Measurements from ENCODE around the gene UTP11. TPM values are rescaled to one million over a fixed set of nuclear protein-coding genes. Genes with fewer than 3 reads are reported as not detected.

UTP11 gene
- total and polyA plus RNA-seq, 9 donors: 17.4 to 38.5 (median 29.7) TPM

DNA sequence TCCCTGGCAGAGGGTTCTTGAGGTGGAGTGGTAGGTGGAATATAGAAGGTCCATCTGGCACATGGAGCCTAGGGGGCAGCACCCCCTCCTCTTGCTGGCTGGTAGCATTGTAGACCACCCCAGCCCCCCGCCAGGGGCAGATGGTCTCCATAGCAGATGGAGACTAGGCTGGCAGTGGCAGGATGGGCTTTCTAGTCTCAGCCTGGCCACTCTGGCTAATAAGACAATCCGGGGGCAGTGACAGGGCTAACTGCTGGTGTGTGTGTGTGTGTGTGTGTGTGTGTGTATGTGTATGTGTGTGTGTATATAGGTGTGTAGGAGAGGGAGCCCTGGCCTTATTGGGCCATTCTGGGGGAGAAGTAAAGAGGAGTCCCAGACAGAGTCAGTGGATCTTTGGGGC is 16.1 kb downstream of the UTP11 start:
- H3K27ac ChIP-seq: no peak overlapping the region
- H3K36me3 ChIP-seq: no peaks in the 10 kb centered on the region
- no peak overlapping the region for H3K4me3 ChIP-seq
- H3K4me1 ChIP-seq (ENCODE audit: insufficient read depth): peaks cover 17% of the 10 kb centered on the region
- intact Hi-C loops (cut with DNase I): loop anchor here in 1 of 4 donors (5.0 kb wide), 1 partner anchor 41 kb away; no protein-coding TSS in a partner anchor
- WGBS, 3 donors: 59 to 64% (median 63%) methylated on average over 2 of the region's 2 CpGs
- no peaks in the 10 kb centered on the region for H3K9me3 ChIP-seq
- TF ChIP-seq, protein P1, sequence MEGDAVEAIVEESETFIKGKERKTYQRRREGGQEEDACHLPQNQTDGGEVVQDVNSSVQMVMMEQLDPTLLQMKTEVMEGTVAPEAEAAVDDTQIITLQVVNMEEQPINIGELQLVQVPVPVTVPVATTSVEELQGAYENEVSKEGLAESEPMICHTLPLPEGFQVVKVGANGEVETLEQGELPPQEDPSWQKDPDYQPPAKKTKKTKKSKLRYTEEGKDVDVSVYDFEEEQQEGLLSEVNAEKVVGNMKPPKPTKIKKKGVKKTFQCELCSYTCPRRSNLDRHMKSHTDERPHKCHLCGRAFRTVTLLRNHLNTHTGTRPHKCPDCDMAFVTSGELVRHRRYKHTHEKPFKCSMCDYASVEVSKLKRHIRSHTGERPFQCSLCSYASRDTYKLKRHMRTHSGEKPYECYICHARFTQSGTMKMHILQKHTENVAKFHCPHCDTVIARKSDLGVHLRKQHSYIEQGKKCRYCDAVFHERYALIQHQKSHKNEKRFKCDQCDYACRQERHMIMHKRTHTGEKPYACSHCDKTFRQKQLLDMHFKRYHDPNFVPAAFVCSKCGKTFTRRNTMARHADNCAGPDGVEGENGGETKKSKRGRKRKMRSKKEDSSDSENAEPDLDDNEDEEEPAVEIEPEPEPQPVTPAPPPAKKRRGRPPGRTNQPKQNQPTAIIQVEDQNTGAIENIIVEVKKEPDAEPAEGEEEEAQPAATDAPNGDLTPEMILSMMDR (IDR thresholded peaks at IDR 0.05): no peak
- TF ChIP-seq EP300 (IDR thresholded peaks at IDR 0.05) (no peak), POLR2A (IDR thresholded peaks at IDR 0.05) (no peak)
- DNase-seq: no peak
- no peaks in the 10 kb centered on the region for H3K27me3 ChIP-seq

GRCh38 chr1:38029081-38029681 is 16.6 kb downstream of the UTP11 start:
- Histone ChIP-seq H3K4me3 (no peak overlapping the region), H3K4me1 (ENCODE audit: insufficient read depth) (peaks cover 17% of the 10 kb centered on the region), H3K9me3 (no peaks in the 10 kb centered on the region), H3K27ac (peak overlapping the region in 1 of 2 donors; percentile 41), H3K27me3 (no peaks in the 10 kb centered on the region), H3K36me3 (no peaks in the 10 kb centered on the region)
- intact Hi-C loops (cut with DNase I): loop anchor here in 1 of 4 donors (5.0 kb wide), 1 partner anchor 42 kb away; no protein-coding TSS in a partner anchor
- peak; percentile 35 to 68 (median 51) for DNase-seq
- WGBS, 3 donors: 4 to 10% (median 6%) methylated on average over 23 of the region's 23 CpGs
- no peak for TF ChIP-seq EP300 (IDR thresholded peaks at IDR 0.05)
- TF ChIP-seq, protein P1 (IDR thresholded peaks at IDR 0.05): no peak
- TF ChIP-seq POLR2A (IDR thresholded peaks at IDR 0.05): no peak

DNA sequence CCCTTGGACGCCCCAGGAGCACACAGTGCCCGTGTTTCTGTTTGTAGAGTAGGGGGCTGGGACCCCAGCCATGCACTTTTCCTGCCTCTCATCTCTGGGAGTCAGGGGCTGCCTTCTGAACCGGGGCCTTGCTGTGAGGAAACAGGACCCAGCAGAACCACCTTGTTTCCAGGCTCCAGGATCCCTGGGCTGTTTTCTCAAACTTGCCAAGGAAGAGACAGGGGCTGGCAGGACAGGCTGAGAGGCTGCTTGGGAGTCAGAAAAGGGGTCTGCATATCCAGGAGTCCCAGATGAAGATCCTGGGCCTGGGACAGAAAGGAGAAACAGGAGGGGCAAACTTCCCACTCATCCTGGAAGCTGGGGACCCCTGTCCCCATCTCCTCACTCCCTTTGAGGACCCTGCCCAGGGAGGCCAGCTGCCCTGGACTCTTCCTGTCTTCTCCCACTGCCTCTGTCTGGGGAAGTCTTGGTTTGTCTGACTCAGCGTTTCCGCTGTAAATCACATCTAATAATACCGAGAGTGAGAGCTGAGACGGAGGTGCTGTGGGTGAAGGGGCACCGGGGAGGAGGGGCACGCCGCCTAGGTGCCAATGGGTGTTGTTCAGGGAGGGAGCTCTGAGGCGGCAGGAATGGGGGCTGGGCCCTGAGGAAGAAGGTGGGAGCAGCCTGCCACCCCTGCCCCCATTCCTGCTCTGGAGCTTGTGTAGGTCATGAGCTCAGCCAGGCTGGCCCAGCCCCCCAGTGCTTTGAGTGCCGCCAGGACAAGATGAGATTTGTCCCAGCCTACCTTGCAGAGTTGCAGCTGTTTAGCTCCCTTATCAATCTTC is 17.4 kb downstream of the UTP11 start:
- intact Hi-C loops (cut with DNase I): loop anchor here in 2 of 4 donors (5.0 to 10.0 kb wide), 2 partner anchors 43 to 805 kb away; no protein-coding TSS in a partner anchor
- Histone ChIP-seq H3K27me3 (no peaks in the 10 kb centered on the region), H3K4me1 (ENCODE audit: insufficient read depth) (peaks cover 17% of the 10 kb centered on the region), H3K27ac (peak overlapping the region in 1 of 2 donors; percentile 41), H3K9me3 (no peaks in the 10 kb centered on the region), H3K4me3 (no peak overlapping the region), H3K36me3 (no peaks in the 10 kb centered on the region)
- no peak for TF ChIP-seq EP300 (IDR thresholded peaks at IDR 0.05)
- TF ChIP-seq, protein P1 (IDR thresholded peaks at IDR 0.05): no peak
- no peak for TF ChIP-seq POLR2A (IDR thresholded peaks at IDR 0.05)
- peak in 2 of 5 donors; percentile 46 to 55 for DNase-seq
- 9 to 10% (median 10%) methylated on average over 12 of the region's 12 CpGs for WGBS, 3 donors

- WGBS, 3 donors: 63 to 72% (median 69%) methylated on average over 17 of the region's 17 CpGs
- intact Hi-C loops (cut with DNase I): loop anchor here in 2 of 4 donors (10.0 kb wide), 1 partner anchor 804 kb away; no protein-coding TSS in a partner anchor
- peak overlapping the region in 1 of 2 donors; percentile 41 for H3K27ac ChIP-seq
- peak in 2 of 5 donors; percentile 26 to 51 for DNase-seq
- H3K4me1 ChIP-seq (ENCODE audit: insufficient read depth): peaks cover 17% of the 10 kb centered on the region
- no peaks in the 10 kb centered on the region for H3K9me3 ChIP-seq
- TF ChIP-seq POLR2A (IDR thresholded peaks at IDR 0.05) (no peak), EP300 (IDR thresholded peaks at IDR 0.05) (no peak)
- TF ChIP-seq, protein P1 (IDR thresholded peaks at IDR 0.05): no peak
- H3K4me3 ChIP-seq: no peak overlapping the region
- H3K27me3 ChIP-seq: no peaks in the 10 kb centered on the region
- no peaks in the 10 kb centered on the region for H3K36me3 ChIP-seq
These were observed 18.3 kb downstream of the UTP11 start for GRCh38 chr1:38030596-38031512.
